Endothelial cell of umbilical vein (primary cell): ENCODE data around the gene ITGB1. TPM values are rescaled to one million over a fixed set of nuclear protein-coding genes. Genes with fewer than 3 reads are reported as not detected.
A peak's percentile ranks its signal among the peaks of the same experiment; 100 is the strongest.

Source experiments
- BruUV-seq: library from RNA; stranded (reverse); fragments of 400-500 nt; replicated peaks from 2 replicates; lab custom pipeline; 2021; lab: Mats Ljungman, UMichigan
- CTCF ChIA-PET: fragments of 300-600, 350-600 bp; sonication (Branson Sonifier 250); formaldehyde crosslinking; loops from one replicate; lab custom pipeline; 2021; ENCODE audit warnings: antibody characterized with exemption, inconsistent platforms; lab: Charles Lee
- POLR2A ChIA-PET: fragments of 300-600, 350-600 bp; sonication (Branson Sonifier 250); formaldehyde crosslinking; loops from one replicate; lab custom pipeline; 2021; ENCODE audit warnings: antibody characterized with exemption, inconsistent platforms; lab: Charles Lee
- DNase-seq: peaks from one replicate; pipeline ENCODE4 v3.0.0-alpha.2; 2011; ENCODE audit warnings: low read depth, low spot score
- FAIRE-seq: peaks from 2 replicates; lab custom pipeline; 2011; peaks lifted over from hg19 to GRCh38; lab: Jason Lieb, UNC
- H2AFZ ChIP-seq: 2 replicates; pipeline ENCODE4 v1.6.0; 2012; ENCODE audit warnings: low read depth, low read length, control low read depth, inconsistent platforms
- H3K27ac ChIP-seq: 2 replicates; pipeline ENCODE4 v1.5.1; 2011; ENCODE audit warnings: low read depth, mild to moderate bottlenecking, control low read depth, low read length, moderate library complexity; ENCODE audit not compliant: insufficient read depth
- H3K27me3 ChIP-seq, 2 experiments: 2 replicates each; pipeline versions ENCODE4 v1.6.0 to v1.6.1; 2011; ENCODE audit warnings: low read length in 2 of 2, mixed read lengths in 1 of 2; ENCODE audit not compliant: control insufficient read depth in 2 of 2, insufficient read depth in 2 of 2
- H3K36me3 ChIP-seq, 2 experiments: 2 replicates in 1 of 2; 3 replicates in 1 of 2; pipeline ENCODE4 v1.5.1; 2011; ENCODE audit warnings: low read length in 2 of 2, mild to moderate bottlenecking in 1 of 2, moderate library complexity in 1 of 2; ENCODE audit not compliant: control insufficient read depth in 2 of 2, insufficient read depth in 2 of 2; ENCODE audit errors: extremely low read depth in 1 of 2
- H3K4me1 ChIP-seq: 3 replicates; pipeline ENCODE4 v1.5.1; 2011; ENCODE audit warnings: mild to moderate bottlenecking, low read length; ENCODE audit not compliant: control insufficient read depth, insufficient read depth; ENCODE audit errors: extremely low read depth
- H3K4me2 ChIP-seq: 2 replicates; pipeline ENCODE4 v1.6.1; 2011; ENCODE audit warnings: low read length, control low read depth, mixed read lengths; ENCODE audit not compliant: insufficient read depth
- H3K4me3 ChIP-seq, 3 experiments: fragments of 200-600 bp in 1 of 3; sonication (generic), shearing (Covaris generic) in 1 of 3; replicated peaks in 1 of 3; 2 replicates each; pipeline ENCODE4 v1.5.1; 2011 to 2016; ENCODE audit warnings: control low read depth in 3 of 3, low read length in 3 of 3, mild to moderate bottlenecking in 2 of 3, inconsistent platforms in 1 of 3, low read depth in 1 of 3, moderate library complexity in 1 of 3; ENCODE audit not compliant: insufficient read depth in 1 of 3
- H3K79me2 ChIP-seq: 2 replicates; pipeline ENCODE4 v1.6.0; 2012; ENCODE audit warnings: low read length, inconsistent platforms; ENCODE audit not compliant: control insufficient read depth, insufficient read depth
- H3K9ac ChIP-seq: replicated peaks from 2 replicates; pipeline ENCODE3; 2011; ENCODE audit warnings: low read length, control low read depth; ENCODE audit not compliant: insufficient read depth; ENCODE audit errors: extremely low read depth
- H3K9me1 ChIP-seq: replicated peaks from 3 replicates; pipeline ENCODE4 v1.6.0; 2011; ENCODE audit warnings: mild to moderate bottlenecking, low read length; ENCODE audit not compliant: control insufficient read depth, insufficient read depth; ENCODE audit errors: extremely low read depth
- H3K9me3 ChIP-seq: replicated peaks from 2 replicates; pipeline ENCODE4 v1.5.1; 2012; ENCODE audit warnings: low read length, inconsistent platforms; ENCODE audit not compliant: control insufficient read depth, insufficient read depth
- H4K20me1 ChIP-seq: replicated peaks from 2 replicates; pipeline ENCODE3; 2011; ENCODE audit warnings: mild to moderate bottlenecking, low read length; ENCODE audit not compliant: control insufficient read depth, insufficient read depth; ENCODE audit errors: extremely low read depth
- EZH2 ChIP-seq: IDR thresholded peaks from 2 replicates; pipeline ENCODE4 v1.6.1; 2012; ENCODE audit warnings: borderline replicate concordance, low read depth, mild to moderate bottlenecking, moderate library complexity, low read length, inconsistent platforms; ENCODE audit not compliant: severe bottlenecking
- FOS ChIP-seq: IDR thresholded peaks from 2 replicates; pipeline ENCODE4 v1.6.1; 2011; ENCODE audit warnings: mild to moderate bottlenecking, low read length, moderate library complexity, borderline replicate concordance; ENCODE audit not compliant: insufficient read depth
- GATA2 ChIP-seq: IDR thresholded peaks from 2 replicates; pipeline ENCODE4 v1.7.0; 2011; ENCODE audit warnings: low read depth, mild to moderate bottlenecking, moderate library complexity, mixed read lengths, low read length; ENCODE audit not compliant: insufficient read length, insufficient read depth
- JUN ChIP-seq: IDR thresholded peaks from 2 replicates; pipeline ENCODE4 v1.6.1; 2011; ENCODE audit warnings: borderline replicate concordance, low read depth; ENCODE audit not compliant: insufficient read length, insufficient read depth
- MYC ChIP-seq: IDR thresholded peaks from one replicate; pipeline ENCODE4 v1.6.1; 2011; ENCODE audit warnings: mild to moderate bottlenecking, low read depth, low read length
- POLR2A ChIP-seq: IDR thresholded peaks from 2 replicates; pipeline ENCODE4 v1.6.1; 2012; ENCODE audit warnings: low read depth, mild to moderate bottlenecking, control low read depth, low read length
- POLR2AphosphoS5 ChIP-seq: IDR thresholded peaks from 2 replicates; pipeline ENCODE4 v1.6.1; 2012; ENCODE audit warnings: low read depth, mild to moderate bottlenecking, control low read depth, low read length, moderate library complexity; ENCODE audit not compliant: insufficient read depth
- dilution Hi-C: fragments of 300-500 bp; cut with MboI; formaldehyde crosslinking; loops from one replicate; pipeline ENCODE4 v1.15.0; 2019; ENCODE audit warnings: low sequenced_read_pairs; ENCODE audit not compliant: extremely low pct_ligation_motif_present
- intact Hi-C: fragments of 100-400 bp; cut with micrococcal nuclease; formaldehyde crosslinking; loops from one replicate; pipeline ENCODE4 v1.10.0; 2022
- polyA plus RNA-seq, 4 experiments: library from polyadenylated mRNA; depleted of rRNA in 3 of 4; stranded (reverse) in 3 of 4; unstranded in 1 of 4; fragments of >200 nt; gene quantifications; 2 replicates each; pipeline versions ENCODE4 v1.2.1 to v1.2.3, GENCODE V29; 2011 to 2012; ENCODE audit warnings: missing spikeins in 1 of 4
- total RNA-seq: library from RNA; stranded (reverse); gene quantifications from 2 replicates; pipeline ENCODE4 v1.2.3, GENCODE V29; 2021
- TF ChIP-seq, protein P1 (sequence below), 2 donors: IDR thresholded peaks; 1 replicate in 1 of 2; 2 replicates in 1 of 2; pipeline ENCODE4 v1.5.1; 2011; ENCODE audit warnings: low read length in 2 of 2, mild to moderate bottlenecking in 2 of 2, moderate library complexity in 2 of 2, control low read depth in 1 of 2, inconsistent platforms in 1 of 2, low read depth in 1 of 2; ENCODE audit not compliant: insufficient read depth in 1 of 2; ENCODE audit errors: extremely low read depth in 1 of 2
- TF ChIP-seq, protein P2 (sequence below): IDR thresholded peaks from 2 replicates; pipeline ENCODE4 v1.6.1; 2011; ENCODE audit not compliant: insufficient read depth, insufficient read length

Gene ITGB1
- total and polyA plus RNA-seq, 2 donors (not counting 3 experiments of a cell fraction or from before 2014, with no cell fraction given) = 424 to 1,147 TPM

DNA sequence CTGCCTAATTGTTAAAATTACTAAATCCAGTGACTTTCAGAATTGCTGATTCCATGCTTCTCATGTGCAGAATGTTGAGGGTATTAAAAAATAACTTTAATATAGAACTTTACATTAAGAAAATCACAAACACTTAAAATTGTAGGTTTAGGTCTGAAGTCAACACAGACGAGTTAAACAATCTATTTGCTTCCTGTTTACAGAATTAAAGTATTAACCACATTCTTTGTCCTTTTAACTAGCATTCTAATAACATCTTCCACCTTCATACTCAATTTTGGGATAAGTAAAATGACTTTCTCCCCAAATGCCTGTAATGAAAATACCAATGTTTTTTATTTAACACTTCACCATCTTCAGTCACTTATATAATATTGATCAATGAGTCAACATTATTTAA lies 2.2 kb downstream of the ITGB1 start:
- Histone ChIP-seq H3K4me1 (peaks cover 69% of the 10 kb centered on the region), H3K4me2 (peak overlapping the region; percentile 99), H3K9ac (peak overlapping the region; percentile 100), H3K4me3 (peak overlapping the region; percentile 99 to 100 (median 99)), H3K27me3 (no peaks in the 10 kb centered on the region), H3K27ac (peak overlapping the region; percentile 97), H4K20me1 (peaks cover 24% of the 10 kb centered on the region), H3K79me2 (peaks cover 90% of the 10 kb centered on the region), H3K9me3 (no peaks in the 10 kb centered on the region), H3K36me3 (no peaks in the 10 kb centered on the region), H3K9me1 (no peaks in the 10 kb centered on the region), H2AFZ (no peak overlapping the region)
- ChIA-PET CTCF (interaction anchor here (1.1 to 3.3 kb wide), 6 partner anchors 8 to 53 kb away, joined by 3 to 22 read pairs (median 5); no protein-coding TSS in a partner anchor), POLR2A (interaction anchor here (0.9 to 2.3 kb wide), 2 partner anchors 24 to 26 kb away, joined by 4 to 21 read pairs; no protein-coding TSS in a partner anchor)
- FAIRE-seq (no peak), DNase-seq (no peak)
- no TSS peak for BruUV-seq
- intact Hi-C loops (loop anchor here (5.0 kb wide), 1 partner anchor 297 kb away; no protein-coding TSS in a partner anchor), dilution Hi-C loops (no loop called here)
- TF ChIP-seq GATA2 (no peak), EZH2 (no peak), JUN (no peak), MYC (no peak), POLR2A (no peak), FOS (no peak), POLR2AphosphoS5 (no peak)
- TF ChIP-seq, protein P1, sequence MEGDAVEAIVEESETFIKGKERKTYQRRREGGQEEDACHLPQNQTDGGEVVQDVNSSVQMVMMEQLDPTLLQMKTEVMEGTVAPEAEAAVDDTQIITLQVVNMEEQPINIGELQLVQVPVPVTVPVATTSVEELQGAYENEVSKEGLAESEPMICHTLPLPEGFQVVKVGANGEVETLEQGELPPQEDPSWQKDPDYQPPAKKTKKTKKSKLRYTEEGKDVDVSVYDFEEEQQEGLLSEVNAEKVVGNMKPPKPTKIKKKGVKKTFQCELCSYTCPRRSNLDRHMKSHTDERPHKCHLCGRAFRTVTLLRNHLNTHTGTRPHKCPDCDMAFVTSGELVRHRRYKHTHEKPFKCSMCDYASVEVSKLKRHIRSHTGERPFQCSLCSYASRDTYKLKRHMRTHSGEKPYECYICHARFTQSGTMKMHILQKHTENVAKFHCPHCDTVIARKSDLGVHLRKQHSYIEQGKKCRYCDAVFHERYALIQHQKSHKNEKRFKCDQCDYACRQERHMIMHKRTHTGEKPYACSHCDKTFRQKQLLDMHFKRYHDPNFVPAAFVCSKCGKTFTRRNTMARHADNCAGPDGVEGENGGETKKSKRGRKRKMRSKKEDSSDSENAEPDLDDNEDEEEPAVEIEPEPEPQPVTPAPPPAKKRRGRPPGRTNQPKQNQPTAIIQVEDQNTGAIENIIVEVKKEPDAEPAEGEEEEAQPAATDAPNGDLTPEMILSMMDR (IDR thresholded peaks at IDR 0.05; ENCODE audit: extremely low read depth in 1 of 2, insufficient read depth in 1 of 2, low read depth in 1 of 2, low read length in 2 of 2) = no peak
- TF ChIP-seq, protein P2, sequence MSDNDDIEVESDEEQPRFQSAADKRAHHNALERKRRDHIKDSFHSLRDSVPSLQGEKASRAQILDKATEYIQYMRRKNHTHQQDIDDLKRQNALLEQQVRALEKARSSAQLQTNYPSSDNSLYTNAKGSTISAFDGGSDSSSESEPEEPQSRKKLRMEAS = no peak
